NCI-H1048 (cell line): ENCODE results near the gene PI4KA.

ENCODE experiments used
- DNase-seq: peaks from one replicate; lab custom pipeline; 2025; lab: John Stamatoyannopoulos, UW

Gene PI4KA

GRCh38 chr22:20881869-20882815, 23.5 kb upstream of the PI4KA start:
- DNase-seq = no peak

- no peak for DNase-seq
Measured at GRCh38 chr22:20881231-20881630, 22.6 kb upstream of the PI4KA start.

GRCh38 chr22:20877715-20878114, 19.1 kb upstream of the PI4KA start:
- DNase-seq = no peak

GRCh38 chr22:20875296-20875695, 16.7 kb upstream of the PI4KA start:
- DNase-seq = no peak

- DNase-seq = no peak
Measured at GRCh38 chr22:20873214-20873613, 14.6 kb upstream of the PI4KA start.

GRCh38 chr22:20869234-20869633, 10.6 kb upstream of the PI4KA start:
- no peak for DNase-seq

GRCh38 chr22:20868025-20868962, 9.7 kb upstream of the PI4KA start:
- no peak for DNase-seq

GRCh38 chr22:20867179-20868024, 8.8 kb upstream of the PI4KA start:
- DNase-seq = no peak

GRCh38 chr22:20866736-20867135, 8.1 kb upstream of the PI4KA start:
- DNase-seq = no peak

GRCh38 chr22:20865875-20866445, 7.3 kb upstream of the PI4KA start:
- no peak for DNase-seq

- no peak for DNase-seq
Measured at GRCh38 chr22:20865331-20865730, 6.7 kb upstream of the PI4KA start.

GRCh38 chr22:20864186-20864908, 5.7 kb upstream of the PI4KA start:
- DNase-seq = no peak

GRCh38 chr22:20863366-20863765, 4.8 kb upstream of the PI4KA start:
- no peak for DNase-seq

- DNase-seq = no peak
Measured at GRCh38 chr22:20862540-20862939, 3.9 kb upstream of the PI4KA start.

- no peak for DNase-seq
Measured at GRCh38 chr22:20859615-20860014, 1.0 kb upstream of the PI4KA start.

- peak; percentile 76 for DNase-seq
Measured at GRCh38 chr22:20857838-20858614, 585 bp downstream of the PI4KA start.

GRCh38 chr22:20857247-20857643, 1.4 kb downstream of the PI4KA start:
- DNase-seq = no peak

- no peak for DNase-seq
Measured at GRCh38 chr22:20853236-20853660, 5.4 kb downstream of the PI4KA start.

GRCh38 chr22:20852503-20852902, 6.1 kb downstream of the PI4KA start:
- DNase-seq = no peak

GRCh38 chr22:20852076-20852475, 6.5 kb downstream of the PI4KA start:
- no peak for DNase-seq
